H1 (cell line): ENCODE data around the gene PRR20C. TPM values are rescaled to one million over a fixed set of nuclear protein-coding genes. Genes with fewer than 3 reads are reported as not detected.

Experiments used
- CTCF ChIA-PET: fragments of 300-600 bp; sonication (Branson Sonifier 250); formaldehyde crosslinking; loops from one replicate; lab custom pipeline; 2021; ENCODE audit not compliant: partially characterized antibody; lab: Charles Lee
- POLR2A ChIA-PET: fragments of 300-600 bp; sonication (Branson Sonifier 250); formaldehyde crosslinking; loops from one replicate; lab custom pipeline; 2021; ENCODE audit warnings: inconsistent platforms; ENCODE audit not compliant: partially characterized antibody; lab: Charles Lee
- DNase-seq, 2 experiments: peaks; one replicate each; pipeline versions ENCODE4 v3.0.0 to v3.0.0-alpha.2; 2010 to 2022; ENCODE audit warnings: low spot score in 2 of 2, low read depth in 1 of 2, mixed read lengths in 1 of 2
- FAIRE-seq: peaks from 2 replicates; lab custom pipeline; 2011; peaks lifted over from hg19 to GRCh38; lab: Jason Lieb, UNC
- H2AFZ ChIP-seq: 2 replicates; pipeline ENCODE4 v1.8.1; 2012; ENCODE audit warnings: low read length, inconsistent platforms
- H2AK5ac ChIP-seq: 2 replicates; pipeline ENCODE4 v1.6.1; 2013; ENCODE audit warnings: low read depth, low read length
- H2BK120ac ChIP-seq: replicated peaks from 2 replicates; pipeline ENCODE3; 2013; ENCODE audit warnings: low read depth, low read length, inconsistent platforms
- H2BK12ac ChIP-seq: 2 replicates; pipeline ENCODE4 v1.6.1; 2013; ENCODE audit warnings: low read depth, low read length
- H2BK15ac ChIP-seq: 2 replicates; pipeline ENCODE4 v1.6.1; 2013; ENCODE audit warnings: low read length
- H2BK20ac ChIP-seq: 2 replicates; pipeline ENCODE4 v1.6.1; 2013; ENCODE audit warnings: low read length
- H2BK5ac ChIP-seq: 2 replicates; pipeline ENCODE4 v1.6.1; 2013; ENCODE audit warnings: low read depth, low read length
- H3K14ac ChIP-seq: 2 replicates; pipeline ENCODE4 v1.6.1; 2013; ENCODE audit warnings: inconsistent platforms; ENCODE audit not compliant: insufficient read length
- H3K18ac ChIP-seq: 2 replicates; pipeline ENCODE4 v1.6.1; 2013; ENCODE audit warnings: low read length; ENCODE audit errors: extremely low read depth
- H3K23ac ChIP-seq: 2 replicates; pipeline ENCODE4 v1.6.1; 2013; ENCODE audit warnings: inconsistent platforms; ENCODE audit not compliant: insufficient read length
- H3K23me2 ChIP-seq: 2 replicates; pipeline ENCODE4 v1.6.1; 2013; ENCODE audit warnings: low read depth, low read length
- H3K27ac ChIP-seq: 2 replicates; pipeline ENCODE4 v1.6.1; 2011; ENCODE audit warnings: low read depth, low read length, inconsistent platforms
- H3K27me3 ChIP-seq, 4 experiments: replicated peaks in 1 of 4; 1 replicate in 1 of 4; 2 replicates in 3 of 4; pipeline versions ENCODE4 v1.6.1 to v1.8.1; 2011 to 2013; ENCODE audit warnings: low read length in 3 of 4, mild to moderate bottlenecking in 3 of 4, inconsistent platforms in 2 of 4, mixed read lengths in 2 of 4, moderate library complexity in 1 of 4; ENCODE audit not compliant: control insufficient read depth in 3 of 4, insufficient read depth in 3 of 4; ENCODE audit errors: extremely low read depth in 1 of 4
- H3K36me3 ChIP-seq, 4 experiments: 2 replicates each; pipeline versions ENCODE4 v1.6.1 to v1.8.1; 2011 to 2013; ENCODE audit warnings: mild to moderate bottlenecking in 4 of 4, low read length in 3 of 4, moderate library complexity in 2 of 4, control low read depth in 1 of 4, inconsistent platforms in 1 of 4; ENCODE audit not compliant: insufficient read depth in 4 of 4, control insufficient read depth in 2 of 4
- H3K4ac ChIP-seq: replicated peaks from 2 replicates; pipeline ENCODE3; 2013; ENCODE audit warnings: low read length, low read depth, mixed read lengths, inconsistent platforms; ENCODE audit not compliant: insufficient read length
- H3K4me1 ChIP-seq, 4 experiments: replicated peaks in 1 of 4; 1 replicate in 1 of 4; 2 replicates in 3 of 4; pipeline versions ENCODE4 v1.6.1 to v1.8.1; 2011 to 2013; ENCODE audit warnings: low read length in 3 of 4, inconsistent platforms in 2 of 4, mixed read lengths in 1 of 4; ENCODE audit not compliant: insufficient read depth in 4 of 4, control insufficient read depth in 3 of 4
- H3K4me2 ChIP-seq, 2 experiments: 2 replicates each; pipeline versions ENCODE4 v1.6.1 to v1.8.1; 2011 to 2013; ENCODE audit warnings: low read depth in 2 of 2, low read length in 2 of 2, control low read depth in 1 of 2, inconsistent platforms in 1 of 2, mild to moderate bottlenecking in 1 of 2; ENCODE audit not compliant: insufficient read depth in 1 of 2
- H3K4me3 ChIP-seq, 4 experiments: fragments of 200-600, 300-600 bp in 1 of 4; sonication (generic), shearing (Covaris generic), sonication (Bioruptor Twin) in 1 of 4; 2 replicates each; pipeline versions ENCODE4 v1.5.1 to v1.8.1; 2011 to 2016; ENCODE audit warnings: low read length in 4 of 4, low read depth in 3 of 4, control low read depth in 2 of 4, inconsistent platforms in 2 of 4, mild to moderate bottlenecking in 2 of 4, mixed read lengths in 1 of 4, moderate library complexity in 1 of 4; ENCODE audit not compliant: insufficient read depth in 2 of 4; ENCODE audit errors: extremely low read depth in 1 of 4
- H3K56ac ChIP-seq: replicated peaks from 2 replicates; pipeline ENCODE3; 2013; ENCODE audit warnings: low read depth, mild to moderate bottlenecking, mixed read lengths, low read length, inconsistent platforms; ENCODE audit not compliant: insufficient read length
- H3K79me1 ChIP-seq: 2 replicates; pipeline ENCODE4 v1.6.1; 2013; ENCODE audit warnings: low read depth, low read length, control low read depth
- H3K79me2 ChIP-seq, 2 experiments: 2 replicates each; pipeline versions ENCODE4 v1.6.1 to v1.8.1; 2012 to 2013; ENCODE audit warnings: low read length in 2 of 2, mild to moderate bottlenecking in 2 of 2, inconsistent platforms in 1 of 2; ENCODE audit not compliant: insufficient read depth in 2 of 2, control insufficient read depth in 1 of 2
- H3K9ac ChIP-seq, 4 experiments: replicated peaks in 1 of 4; 1 replicate in 1 of 4; 2 replicates in 3 of 4; pipeline versions ENCODE4 v1.6.1 to v1.8.1; 2011 to 2013; ENCODE audit warnings: low read depth in 3 of 4, low read length in 3 of 4, control low read depth in 2 of 4, mild to moderate bottlenecking in 2 of 4, moderate library complexity in 2 of 4, inconsistent platforms in 1 of 4; ENCODE audit errors: extremely low read depth in 1 of 4
- H3K9me3 ChIP-seq, 2 experiments: 2 replicates each; pipeline versions ENCODE4 v1.6.1 to v1.8.1; 2012 to 2013; ENCODE audit warnings: mild to moderate bottlenecking in 2 of 2, moderate library complexity in 2 of 2, control low read depth in 1 of 2, inconsistent platforms in 1 of 2, low read depth in 1 of 2, low read length in 1 of 2, mixed read lengths in 1 of 2; ENCODE audit not compliant: insufficient read depth in 2 of 2
- H4K20me1 ChIP-seq, 2 experiments: replicated peaks in 1 of 2; 2 replicates each; pipeline versions ENCODE3 to v1.8.1; 2011 to 2013; ENCODE audit warnings: inconsistent platforms in 2 of 2, low read length in 2 of 2, mild to moderate bottlenecking in 1 of 2; ENCODE audit not compliant: insufficient read depth in 2 of 2, control insufficient read depth in 1 of 2
- H4K5ac ChIP-seq: 2 replicates; pipeline ENCODE4 v1.6.1; 2013; ENCODE audit warnings: low read length, low read depth, mixed read lengths, inconsistent platforms; ENCODE audit not compliant: insufficient read length
- H4K8ac ChIP-seq: 2 replicates; pipeline ENCODE4 v1.8.0; 2013; ENCODE audit warnings: mild to moderate bottlenecking, moderate library complexity, low read length, inconsistent platforms; ENCODE audit not compliant: insufficient read depth; ENCODE audit errors: extremely low read depth
- H4K91ac ChIP-seq: replicated peaks from 2 replicates; pipeline ENCODE3; 2013; ENCODE audit warnings: low read length, mixed read lengths, inconsistent platforms; ENCODE audit not compliant: insufficient read length
- CHD2 ChIP-seq: IDR thresholded peaks from 2 replicates; pipeline ENCODE4 v1.6.1; 2012; ENCODE audit warnings: low read length, improper control_type of control experiment
- E2F6 ChIP-seq: IDR thresholded peaks from 2 replicates; pipeline ENCODE4 v1.6.1; 2012; ENCODE audit warnings: inconsistent platforms
- EP300 ChIP-seq, 2 experiments: IDR thresholded peaks; 1 replicate in 1 of 2; 2 replicates in 1 of 2; pipeline ENCODE4 v1.6.1; 2011 to 2012; ENCODE audit warnings: low read depth in 2 of 2, low read length in 2 of 2, mild to moderate bottlenecking in 2 of 2, borderline replicate concordance in 1 of 2, inconsistent platforms in 1 of 2, moderate library complexity in 1 of 2
- KDM1A ChIP-seq: fragments of 200-600, 300-600 bp; sonication (generic); IDR thresholded peaks from 2 replicates; pipeline ENCODE4 v1.7.1; 2016; ENCODE audit warnings: mild to moderate bottlenecking, low read length, borderline replicate concordance
- RAD21 ChIP-seq, 2 experiments: IDR thresholded peaks in 1 of 2; conservative IDR thresholded peaks in 1 of 2; 2 replicates each; pipeline ENCODE4 v1.6.1; 2011; ENCODE audit warnings: low read depth in 2 of 2, low read length in 2 of 2, improper control_type of control experiment in 1 of 2, inconsistent platforms in 1 of 2, mild to moderate bottlenecking in 1 of 2, moderate library complexity in 1 of 2
- RXRA ChIP-seq: IDR thresholded peaks from 2 replicates; pipeline ENCODE4 v1.6.1; 2011; ENCODE audit warnings: low read depth, mild to moderate bottlenecking, low read length, moderate library complexity; ENCODE audit not compliant: insufficient read depth
- SAP30 ChIP-seq: fragments of 300-600 bp; sonication (generic); IDR thresholded peaks from 2 replicates; pipeline ENCODE4 v1.7.1; 2012; ENCODE audit warnings: low read length, moderate library complexity, mild to moderate bottlenecking, inconsistent platforms; ENCODE audit not compliant: insufficient read depth, insufficient replicate concordance
- TBP ChIP-seq: IDR thresholded peaks from 2 replicates; pipeline ENCODE4 v1.6.1; 2011; ENCODE audit warnings: low read depth, low read length, improper control_type of control experiment
- TEAD4 ChIP-seq: IDR thresholded peaks from 2 replicates; pipeline ENCODE4 v1.6.1; 2012; ENCODE audit warnings: low read depth, low read length, inconsistent platforms, mixed read lengths
- WGBS, 2 experiments: shearing (Covaris generic) in 1 of 2; methylation state at CpG; one replicate each; pipeline versions ENCODE4 v1.1.6 to v1.1.7; 2013 to 2015; ENCODE audit warnings: low lambda C conversion rate in 2 of 2, mixed read lengths in 2 of 2, inconsistent platforms in 1 of 2, low coverage in 1 of 2, missing lambda C conversion rate in 1 of 2; ENCODE audit not compliant: insufficient replicate concordance in 2 of 2, insufficient coverage in 1 of 2, insufficient read length in 1 of 2; ENCODE audit errors: extremely low coverage in 1 of 2, missing lambda C conversion rate in 1 of 2; 5-methylcytosine and 5-hydroxymethylcytosine counted together
- polyA plus RNA-seq, 7 experiments: library from polyadenylated mRNA; depleted of rRNA in 3 of 7; stranded (reverse) in 5 of 7; unstranded in 2 of 7; fragments of >200 nt in 5 of 7; fragments of 200-250 nt in 2 of 7; gene quantifications; 1 replicate in 5 of 7; 2 replicates in 1 of 7; 4 replicates in 1 of 7; pipeline versions ENCODE4 v1.2.1 to v1.2.3, GENCODE V29; 2011 to 2013; ENCODE audit warnings: missing spikeins in 2 of 7, mixed read lengths in 2 of 7
- total RNA-seq: library from RNA; stranded (reverse); fragmentation: NEBNext Ultra II Directional; extraction: Animal tissue kit (Norgen Biotek cat#: 25700); gene quantifications from 2 replicates; pipeline ENCODE4 v1.2.1, GENCODE V29; 2021
- TF ChIP-seq, protein P1 (sequence below), 3 experiments: IDR thresholded peaks; 1 replicate in 2 of 3; 2 replicates in 1 of 3; pipeline versions ENCODE4 v1.5.1 to v1.6.1; 2011; ENCODE audit warnings: low read length in 3 of 3, mild to moderate bottlenecking in 3 of 3, inconsistent platforms in 2 of 3, low read depth in 1 of 3, moderate library complexity in 1 of 3; ENCODE audit not compliant: insufficient read depth in 1 of 3; ENCODE audit errors: control extremely low read depth in 1 of 3

The PRR20C gene
- total and polyA plus RNA-seq, 2 of the 8 experiments (the other 6 are each of a cell fraction or from before 2014, with no cell fraction given), result not detected

DNA sequence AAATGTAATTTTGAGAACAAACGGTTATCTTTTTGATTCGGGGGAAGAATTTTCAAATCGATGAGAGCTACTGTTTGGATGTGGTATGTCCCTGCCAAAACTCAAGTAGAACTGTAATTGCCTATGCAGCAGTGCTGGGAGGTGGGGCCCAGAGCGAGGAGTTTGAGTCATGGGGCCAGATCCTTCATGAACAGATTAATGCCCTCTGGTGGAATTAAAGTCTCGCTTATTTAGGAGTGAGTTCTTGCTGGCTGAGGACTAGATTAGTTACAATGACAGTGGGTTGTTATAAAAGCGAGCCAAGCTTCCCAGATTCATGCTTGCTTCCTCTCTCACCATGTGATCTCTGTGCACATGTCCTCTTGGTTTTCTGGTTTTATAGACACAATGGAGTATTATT is 25.0 kb upstream of the PRR20C start:
- ChIA-PET CTCF (no interaction called here), POLR2A (no interaction called here)
- H2BK5ac ChIP-seq, result no peak overlapping the region
- H3K18ac ChIP-seq, result no peak overlapping the region
- no peaks in the 10 kb centered on the region for H3K36me3 ChIP-seq
- H3K4me1 ChIP-seq, result no peaks in the 10 kb centered on the region
- H3K4me3 ChIP-seq, result no peak overlapping the region
- no peaks in the 10 kb centered on the region for H3K79me1 ChIP-seq
- DNase-seq (peak in 1 of 2 experiments; percentile 15), FAIRE-seq (no peak)
- no peak overlapping the region for H2BK15ac ChIP-seq
- no peaks in the 10 kb centered on the region for H3K79me2 ChIP-seq
- no peak overlapping the region for H2BK12ac ChIP-seq
- H3K56ac ChIP-seq, result no peak overlapping the region
- H3K23ac ChIP-seq, result no peak overlapping the region
- H3K23me2 ChIP-seq, result no peaks in the 10 kb centered on the region
- no peak overlapping the region for H4K8ac ChIP-seq
- H4K5ac ChIP-seq, result no peak overlapping the region
- H3K9me3 ChIP-seq, result no peaks in the 10 kb centered on the region; a peak in 1 of 4 replicates
- H4K91ac ChIP-seq, result no peak overlapping the region
- H3K27me3 ChIP-seq, result no peaks in the 10 kb centered on the region
- H3K4me2 ChIP-seq, result no peak overlapping the region
- WGBS, 2 experiments, result 93% methylated on average over 6 of the region's 6 CpGs; no CpG with 5 or more reads in 1 of the 2 experiments
- H2AFZ ChIP-seq, result no peak overlapping the region
- TF ChIP-seq TEAD4 (no peak), RAD21 (IDR thresholded peaks at IDR 0.05 in 1 of 2, conservative IDR thresholded peaks at IDR 0.05 in 1 of 2; ENCODE audit: low read depth in 2 of 2, low read length in 2 of 2) (peak in 1 of 2 experiments; percentile 47; a peak in 3 of 4 replicates), TBP (no peak), KDM1A (no peak), EP300 (IDR thresholded peaks at IDR 0.05; ENCODE audit: borderline replicate concordance in 1 of 2, low read depth in 2 of 2, low read length in 2 of 2) (no peak), RXRA (no peak), CHD2 (no peak), SAP30 (no peak), E2F6 (no peak)
- TF ChIP-seq, protein P1, sequence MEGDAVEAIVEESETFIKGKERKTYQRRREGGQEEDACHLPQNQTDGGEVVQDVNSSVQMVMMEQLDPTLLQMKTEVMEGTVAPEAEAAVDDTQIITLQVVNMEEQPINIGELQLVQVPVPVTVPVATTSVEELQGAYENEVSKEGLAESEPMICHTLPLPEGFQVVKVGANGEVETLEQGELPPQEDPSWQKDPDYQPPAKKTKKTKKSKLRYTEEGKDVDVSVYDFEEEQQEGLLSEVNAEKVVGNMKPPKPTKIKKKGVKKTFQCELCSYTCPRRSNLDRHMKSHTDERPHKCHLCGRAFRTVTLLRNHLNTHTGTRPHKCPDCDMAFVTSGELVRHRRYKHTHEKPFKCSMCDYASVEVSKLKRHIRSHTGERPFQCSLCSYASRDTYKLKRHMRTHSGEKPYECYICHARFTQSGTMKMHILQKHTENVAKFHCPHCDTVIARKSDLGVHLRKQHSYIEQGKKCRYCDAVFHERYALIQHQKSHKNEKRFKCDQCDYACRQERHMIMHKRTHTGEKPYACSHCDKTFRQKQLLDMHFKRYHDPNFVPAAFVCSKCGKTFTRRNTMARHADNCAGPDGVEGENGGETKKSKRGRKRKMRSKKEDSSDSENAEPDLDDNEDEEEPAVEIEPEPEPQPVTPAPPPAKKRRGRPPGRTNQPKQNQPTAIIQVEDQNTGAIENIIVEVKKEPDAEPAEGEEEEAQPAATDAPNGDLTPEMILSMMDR (IDR thresholded peaks at IDR 0.05; ENCODE audit: control extremely low read depth in 1 of 3, insufficient read depth in 1 of 3, low read depth in 1 of 3, low read length in 3 of 3), result peak in 2 of 3 experiments; percentile 8; a peak in 1 of 4 replicates
- H3K4ac ChIP-seq, result no peak overlapping the region
- no peak overlapping the region for H3K14ac ChIP-seq
- no peak overlapping the region for H2BK120ac ChIP-seq
- H2BK20ac ChIP-seq, result no peak overlapping the region
- no peak overlapping the region for H3K27ac ChIP-seq
- H4K20me1 ChIP-seq, result no peaks in the 10 kb centered on the region
- H3K9ac ChIP-seq, result no peak overlapping the region
- no peak overlapping the region for H2AK5ac ChIP-seq
